NCI-H1436 (cell line): ENCODE data around the gene SPTBN5.

Source experiments
- DNase-seq: peaks from one replicate; lab custom pipeline; 2025; lab: John Stamatoyannopoulos, UW

SPTBN5 gene

GRCh38 chr15:41866263-41866703 lies 27.6 kb downstream of the SPTBN5 start:
- no peak for DNase-seq

GRCh38 chr15:41865490-41866055 lies 28.3 kb downstream of the SPTBN5 start:
- DNase-seq: no peak

- peak; percentile 9 for DNase-seq
These were observed 31.2 kb downstream of the SPTBN5 start for GRCh38 chr15:41862515-41863116.

- DNase-seq: no peak
These were observed 32.0 kb downstream of the SPTBN5 start for GRCh38 chr15:41861736-41862356.

- no peak for DNase-seq
These were observed 33.6 kb downstream of the SPTBN5 start for GRCh38 chr15:41860049-41860828.

GRCh38 chr15:41858756-41859155 lies 35.1 kb downstream of the SPTBN5 start:
- DNase-seq: no peak

GRCh38 chr15:41857316-41857715 lies 36.5 kb downstream of the SPTBN5 start:
- no peak for DNase-seq

GRCh38 chr15:41856716-41857115 lies 37.1 kb downstream of the SPTBN5 start:
- no peak for DNase-seq

GRCh38 chr15:41856262-41856661 lies 37.6 kb downstream of the SPTBN5 start:
- DNase-seq: no peak

GRCh38 chr15:41855261-41855961 lies 38.4 kb downstream of the SPTBN5 start:
- DNase-seq: no peak

- DNase-seq: no peak
These were observed 39.4 kb downstream of the SPTBN5 start for GRCh38 chr15:41854443-41854842.

GRCh38 chr15:41853831-41854230 lies 40.0 kb downstream of the SPTBN5 start:
- no peak for DNase-seq

GRCh38 chr15:41852736-41853590 lies 40.9 kb downstream of the SPTBN5 start:
- no peak for DNase-seq

- DNase-seq: no peak
These were observed 42.0 kb downstream of the SPTBN5 start for GRCh38 chr15:41851755-41852370.

GRCh38 chr15:41851167-41851523 lies 42.7 kb downstream of the SPTBN5 start:
- no peak for DNase-seq

- DNase-seq: no peak
These were observed 43.2 kb downstream of the SPTBN5 start for GRCh38 chr15:41850482-41851166.

GRCh38 chr15:41849861-41850260 lies 44.0 kb downstream of the SPTBN5 start:
- DNase-seq: no peak

- no peak for DNase-seq
These were observed 44.6 kb downstream of the SPTBN5 start for GRCh38 chr15:41849204-41849603.

GRCh38 chr15:41848631-41849030 lies 45.2 kb downstream of the SPTBN5 start:
- DNase-seq: no peak

GRCh38 chr15:41847981-41848380 lies 45.9 kb downstream of the SPTBN5 start:
- DNase-seq: no peak
